HFFc6 (cell line): ENCODE measurements around the gene GRIP1. TPM values are rescaled to one million over a fixed set of nuclear protein-coding genes. Genes with fewer than 3 reads are reported as not detected.
A peak's percentile ranks its signal among the peaks of the same experiment; 100 is the strongest.

ENCODE experiments used
- DNase-seq: peaks from one replicate; pipeline ENCODE4 v3.0.0-alpha.2; 2018
- H3K27ac Mint-ChIP-seq: 2 replicates; pipeline ENCODE4 v1.8.0; 2020; ENCODE audit warnings: mild to moderate bottlenecking, mixed read lengths
- H3K27me3 Mint-ChIP-seq: 2 replicates; pipeline ENCODE4 v1.8.0; 2021; ENCODE audit warnings: mild to moderate bottlenecking, moderate library complexity, mixed read lengths; ENCODE audit not compliant: insufficient read depth
- H3K36me3 Mint-ChIP-seq: 2 replicates; pipeline ENCODE4 v1.8.0; 2021; ENCODE audit warnings: low read depth, mixed read lengths
- H3K4me1 Mint-ChIP-seq: 2 replicates; pipeline ENCODE4 v1.8.0; 2020; ENCODE audit warnings: low read depth, mixed read lengths
- H3K4me3 Mint-ChIP-seq: 2 replicates; pipeline ENCODE4 v1.8.0; 2020; ENCODE audit warnings: mild to moderate bottlenecking, moderate library complexity, mixed read lengths
- H3K9me3 Mint-ChIP-seq: 2 replicates; pipeline ENCODE4 v1.8.0; 2020; ENCODE audit warnings: mild to moderate bottlenecking, mixed read lengths
- CTCF ChIP-seq: fragments of 200-600 bp; sonication (generic); IDR thresholded peaks from 2 replicates; pipeline ENCODE4 v1.5.0; 2021; ENCODE audit warnings: antibody characterized with exemption, mild to moderate bottlenecking
- total RNA-seq, 6 experiments: library from RNA; stranded (reverse); fragmentation: NEBNext Ultra II Directional; extraction: Animal tissue kit (Norgen Biotek cat#: 25700); gene quantifications; 2 replicates in 1 of 6; 3 replicates in 5 of 6; pipeline ENCODE4 v1.2.3, GENCODE V29; 2021

Gene GRIP1
- total RNA-seq, 6 experiments from 2014 or later = 0.31 to 0.60 TPM; not detected in 4

DNA sequence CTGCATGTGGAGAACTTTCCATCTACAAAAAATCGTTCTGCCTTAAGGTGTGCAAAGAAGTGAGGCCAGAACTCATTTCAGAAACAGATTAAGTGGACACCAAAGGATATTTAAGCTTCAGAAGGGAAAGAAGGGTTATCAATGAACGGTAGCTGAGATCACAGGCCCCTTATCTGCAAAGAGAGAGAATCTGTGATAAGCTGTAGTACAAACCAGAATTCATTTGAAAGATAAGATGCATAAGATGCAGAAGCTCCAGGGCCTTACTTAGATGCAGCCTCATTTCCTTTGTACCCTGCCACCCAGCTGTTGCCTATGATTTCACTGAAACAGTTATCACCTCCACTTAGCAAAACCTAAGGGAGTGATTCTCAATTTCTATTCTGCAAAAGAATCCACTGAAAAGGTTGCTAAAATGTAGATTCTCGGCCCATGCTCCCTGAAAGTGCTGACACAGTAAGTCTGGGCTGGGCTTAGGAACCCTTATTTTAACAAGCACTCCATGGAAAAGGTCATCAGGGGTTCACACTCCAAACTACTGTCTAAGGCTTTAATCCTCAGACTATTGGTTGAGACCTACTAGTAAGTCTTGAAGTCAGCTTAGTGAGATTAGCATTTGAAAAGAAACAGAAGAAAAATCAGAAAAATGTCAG lies 311.7 kb downstream of the GRIP1 start:
- H3K4me3 Mint-ChIP-seq = no peak overlapping the region
- no peak for TF ChIP-seq CTCF
- H3K27me3 Mint-ChIP-seq = peaks cover 6% of the 10 kb centered on the region; the same call in 1 of the 2 replicates
- no peaks in the 10 kb centered on the region for H3K9me3 Mint-ChIP-seq
- H3K27ac Mint-ChIP-seq = no peak overlapping the region
- peaks cover 8% of the 10 kb centered on the region for H3K4me1 Mint-ChIP-seq
- H3K36me3 Mint-ChIP-seq = no peaks in the 10 kb centered on the region
- no peak for DNase-seq

GRCh38 chr12:66365718-66366490 lies 313.0 kb downstream of the GRIP1 start:
- peaks cover 8% of the 10 kb centered on the region for H3K4me1 Mint-ChIP-seq
- no peak overlapping the region for H3K4me3 Mint-ChIP-seq
- peak; percentile 7 for DNase-seq
- no peak overlapping the region for H3K27ac Mint-ChIP-seq
- H3K27me3 Mint-ChIP-seq = peaks cover 8% of the 10 kb centered on the region; the same call in 1 of the 2 replicates
- no peaks in the 10 kb centered on the region for H3K36me3 Mint-ChIP-seq
- no peaks in the 10 kb centered on the region for H3K9me3 Mint-ChIP-seq
- no peak for TF ChIP-seq CTCF

GRCh38 chr12:66361703-66362102 lies 317.2 kb downstream of the GRIP1 start:
- Mint-ChIP-seq H3K36me3 (no peaks in the 10 kb centered on the region), H3K4me1 (peaks cover 8% of the 10 kb centered on the region), H3K27ac (no peak overlapping the region), H3K4me3 (no peak overlapping the region), H3K9me3 (no peaks in the 10 kb centered on the region), H3K27me3 (peaks cover 4% of the 10 kb centered on the region; the same call in 1 of the 2 replicates)
- no peak for DNase-seq
- TF ChIP-seq CTCF = no peak

- no peaks in the 10 kb centered on the region for H3K4me1 Mint-ChIP-seq
- H3K36me3 Mint-ChIP-seq = no peaks in the 10 kb centered on the region
- H3K9me3 Mint-ChIP-seq = no peaks in the 10 kb centered on the region
- H3K27ac Mint-ChIP-seq = no peak overlapping the region
- H3K27me3 Mint-ChIP-seq = peaks cover 1% of the 10 kb centered on the region; the same call in 1 of the 2 replicates
- DNase-seq = no peak
- no peak for TF ChIP-seq CTCF
- no peak overlapping the region for H3K4me3 Mint-ChIP-seq
Measured at GRCh38 chr12:66359300-66359699, 319.6 kb downstream of the GRIP1 start.

DNA sequence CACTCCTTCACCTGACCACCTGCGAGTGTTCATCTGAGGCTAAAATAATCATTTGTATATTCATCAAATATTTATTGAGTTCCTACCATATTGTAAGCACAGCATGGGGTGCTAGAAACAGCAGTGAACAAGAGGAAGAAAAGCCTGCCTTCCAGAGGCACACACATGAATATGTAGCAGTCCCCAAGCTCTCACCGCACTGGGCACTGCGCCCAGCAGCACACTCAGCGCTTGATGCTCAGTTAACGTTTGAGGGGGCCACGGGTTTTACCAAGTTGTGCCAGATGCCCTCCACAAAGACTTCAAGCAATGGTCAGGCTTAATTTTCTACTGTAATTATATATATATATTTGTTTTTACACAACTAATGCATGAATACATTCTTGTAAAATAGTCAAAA lies 324.6 kb downstream of the GRIP1 start:
- Mint-ChIP-seq H3K4me1 (no peaks in the 10 kb centered on the region), H3K36me3 (no peaks in the 10 kb centered on the region), H3K27me3 (peaks cover 4% of the 10 kb centered on the region), H3K27ac (no peak overlapping the region), H3K4me3 (no peak overlapping the region), H3K9me3 (no peaks in the 10 kb centered on the region)
- DNase-seq = no peak
- no peak for TF ChIP-seq CTCF
